Measurements from ENCODE around the gene NME3. TPM values are rescaled to one million over a fixed set of nuclear protein-coding genes. Genes with fewer than 3 reads are reported as not detected.

The NME3 gene
- 45.1 and 50.2 TPM in 2 replicates for total RNA-seq (2012; rRNA removed)

DNA sequence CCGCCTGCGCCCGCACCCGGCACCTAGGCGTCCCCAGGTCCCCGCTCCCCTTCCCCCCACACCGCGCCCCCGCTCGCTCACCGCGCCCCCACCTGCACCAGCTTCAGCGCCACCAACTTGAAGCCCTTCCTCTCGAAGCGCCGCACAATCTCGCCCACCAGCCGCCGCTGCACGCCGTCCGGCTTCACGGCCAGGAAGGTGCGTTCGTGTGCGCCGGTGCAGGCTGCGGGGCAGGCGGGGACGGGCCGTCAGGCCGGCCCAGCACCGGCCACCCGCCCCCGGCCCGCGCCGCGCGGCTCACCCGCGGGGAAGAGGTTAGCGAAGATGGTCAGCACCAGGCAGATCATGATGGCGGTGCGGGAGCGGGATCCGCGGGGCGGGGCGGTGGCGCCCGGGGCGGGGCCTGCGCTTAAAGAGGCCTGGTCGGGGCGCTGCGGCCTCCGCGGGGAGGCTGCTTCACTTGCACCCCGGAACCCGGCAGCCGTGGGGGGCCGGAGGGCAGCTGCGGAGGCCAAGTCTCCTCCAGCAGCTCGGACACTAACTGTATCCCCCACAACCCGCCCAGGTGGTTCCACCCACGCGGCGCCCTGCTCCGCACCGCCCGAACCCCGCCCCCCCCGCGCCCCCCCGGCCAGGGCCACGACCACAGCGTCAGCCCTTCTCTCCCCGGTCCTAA is at the start of gene NME3:
NME3 (minus strand) TSS at position 356 of the 676 bp plus-strand sequence; CDS start at position 347, 9 bp downstream.
- Histone ChIP-seq H3K36me3 (ENCODE audit: insufficient read depth, low read length) (peaks cover 42% of the 10 kb centered on the region), H3K27me3 (ENCODE audit: control insufficient read depth, insufficient read depth, low read length) (no peaks in the 10 kb centered on the region), H3K4me1 (ENCODE audit: control insufficient read depth, insufficient read depth, low read length) (peaks cover 32% of the 10 kb centered on the region), H3K4me3 (ENCODE audit: low read length) (peak within 1 kb of the TSS; percentile 92), H3K4me2 (ENCODE audit: low read length) (peak within 1 kb of the TSS; percentile 85), H3K9ac (ENCODE audit: low read depth, low read length) (peak within 1 kb of the TSS; percentile 98), H3K9me3 (replicated peaks; ENCODE audit: low read length) (no peaks in the 10 kb centered on the region)

DNA sequence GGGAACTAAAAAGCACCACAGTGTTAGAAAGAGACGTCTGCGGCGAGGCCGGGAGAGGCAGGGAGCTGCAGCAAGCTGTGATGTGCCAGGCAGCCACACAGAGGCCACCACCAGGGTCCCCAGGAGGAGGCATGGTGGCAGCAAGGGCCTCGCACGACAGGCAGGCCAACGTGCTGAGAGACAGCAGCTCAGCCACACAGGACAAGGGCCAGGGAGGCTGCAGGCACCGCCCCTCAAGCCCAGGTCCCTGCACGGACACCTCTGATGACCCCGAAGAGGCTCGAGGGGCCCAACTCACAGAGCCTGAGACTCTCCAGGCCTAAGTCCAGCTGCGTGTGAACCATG is 49.6 kb upstream of the NME3 start:
- H3K36me3 ChIP-seq (ENCODE audit: insufficient read depth, low read length) = peaks cover 12% of the 10 kb centered on the region
- H3K9ac ChIP-seq (ENCODE audit: low read depth, low read length) = no peak overlapping the region
- no peak overlapping the region for H3K4me3 ChIP-seq (ENCODE audit: low read length)

DNA sequence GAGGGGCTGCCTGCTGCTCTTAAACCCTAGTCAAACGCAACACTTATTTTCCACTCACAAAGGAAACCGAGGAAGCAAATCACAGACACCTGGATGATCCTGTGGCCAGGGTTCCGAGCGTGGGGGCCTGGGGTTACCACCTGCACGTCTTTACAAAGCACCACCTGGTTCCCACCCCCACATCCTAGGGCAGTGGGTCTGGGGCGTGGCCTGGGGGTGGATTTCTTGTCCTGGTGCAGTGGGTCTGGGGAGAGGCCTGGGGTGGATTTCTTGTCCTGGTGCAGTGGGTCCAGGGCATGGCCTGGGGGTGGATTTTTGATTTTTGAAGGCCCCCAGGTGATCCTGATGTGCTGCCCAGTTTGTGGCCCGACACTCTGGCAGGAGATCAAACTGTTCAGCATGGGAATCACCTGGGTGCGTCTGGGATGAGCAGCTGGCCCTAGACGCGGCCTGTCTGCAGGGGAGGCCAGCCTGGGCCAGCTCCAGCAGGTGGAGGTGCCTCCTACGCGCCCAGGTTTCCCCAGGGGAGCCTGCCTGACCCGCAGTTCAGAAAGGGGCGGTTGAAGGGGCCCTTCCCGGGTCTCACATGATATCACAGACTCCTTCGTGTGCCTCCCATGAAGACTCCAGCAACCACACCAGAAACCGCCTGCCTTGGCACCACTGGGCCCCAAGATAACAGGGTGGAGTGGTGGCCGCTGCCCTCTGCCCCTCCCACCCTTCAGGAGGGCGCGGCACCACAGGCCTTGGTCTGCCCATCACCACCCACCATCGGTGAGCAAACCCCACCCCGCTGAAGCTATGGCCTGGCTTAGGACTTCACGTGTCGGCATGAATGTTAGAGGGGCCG is 49.0 kb upstream of the NME3 start:
- Histone ChIP-seq H3K4me3 (ENCODE audit: low read length) (no peak overlapping the region), H3K27me3 (ENCODE audit: control insufficient read depth, insufficient read depth, low read length) (no peaks in the 10 kb centered on the region), H3K4me2 (ENCODE audit: low read length) (no peak overlapping the region), H3K9ac (ENCODE audit: low read depth, low read length) (no peak overlapping the region), H3K4me1 (ENCODE audit: control insufficient read depth, insufficient read depth, low read length) (no peaks in the 10 kb centered on the region), H3K36me3 (ENCODE audit: insufficient read depth, low read length) (peaks cover 12% of the 10 kb centered on the region), H3K9me3 (replicated peaks; ENCODE audit: low read length) (no peaks in the 10 kb centered on the region)

More for the DNA sequence above, 49.6 kb upstream of the NME3 start:
- peaks cover 5% of the 10 kb centered on the region for H3K4me1 ChIP-seq (ENCODE audit: control insufficient read depth, insufficient read depth, low read length)
- no peaks in the 10 kb centered on the region for H3K9me3 ChIP-seq (replicated peaks; ENCODE audit: low read length)
- H3K27me3 ChIP-seq (ENCODE audit: control insufficient read depth, insufficient read depth, low read length) = no peaks in the 10 kb centered on the region
- H3K4me2 ChIP-seq (ENCODE audit: low read length) = no peak overlapping the region

DNA sequence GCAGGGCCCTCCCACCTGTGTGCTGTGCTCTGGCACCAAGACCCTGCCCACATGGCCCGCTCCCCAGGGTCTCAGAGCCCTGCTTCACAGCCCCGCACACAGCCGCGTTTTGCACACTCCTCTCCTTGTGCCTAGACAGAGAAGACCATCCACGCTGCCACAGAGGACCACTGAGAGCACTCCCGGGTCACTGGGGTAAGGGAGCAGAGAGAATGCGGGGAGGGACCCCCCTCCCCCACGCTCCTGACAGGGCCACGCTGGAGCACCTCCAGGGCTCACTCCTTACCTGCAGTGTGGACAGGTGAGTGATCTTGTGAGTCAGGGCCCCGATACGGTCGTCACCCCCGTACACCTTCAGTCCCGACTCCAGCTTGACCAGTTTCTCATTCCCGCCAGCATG is 48.3 kb upstream of the NME3 start:
- H3K4me3 ChIP-seq (ENCODE audit: low read length) = no peak overlapping the region
- peaks cover 12% of the 10 kb centered on the region for H3K36me3 ChIP-seq (ENCODE audit: insufficient read depth, low read length)
- no peak overlapping the region for H3K9ac ChIP-seq (ENCODE audit: low read depth, low read length)
- no peaks in the 10 kb centered on the region for H3K27me3 ChIP-seq (ENCODE audit: control insufficient read depth, insufficient read depth, low read length)
- no peak overlapping the region for H3K4me2 ChIP-seq (ENCODE audit: low read length)
- H3K4me1 ChIP-seq (ENCODE audit: control insufficient read depth, insufficient read depth, low read length) = no peaks in the 10 kb centered on the region
- no peaks in the 10 kb centered on the region for H3K9me3 ChIP-seq (replicated peaks; ENCODE audit: low read length)

DNA sequence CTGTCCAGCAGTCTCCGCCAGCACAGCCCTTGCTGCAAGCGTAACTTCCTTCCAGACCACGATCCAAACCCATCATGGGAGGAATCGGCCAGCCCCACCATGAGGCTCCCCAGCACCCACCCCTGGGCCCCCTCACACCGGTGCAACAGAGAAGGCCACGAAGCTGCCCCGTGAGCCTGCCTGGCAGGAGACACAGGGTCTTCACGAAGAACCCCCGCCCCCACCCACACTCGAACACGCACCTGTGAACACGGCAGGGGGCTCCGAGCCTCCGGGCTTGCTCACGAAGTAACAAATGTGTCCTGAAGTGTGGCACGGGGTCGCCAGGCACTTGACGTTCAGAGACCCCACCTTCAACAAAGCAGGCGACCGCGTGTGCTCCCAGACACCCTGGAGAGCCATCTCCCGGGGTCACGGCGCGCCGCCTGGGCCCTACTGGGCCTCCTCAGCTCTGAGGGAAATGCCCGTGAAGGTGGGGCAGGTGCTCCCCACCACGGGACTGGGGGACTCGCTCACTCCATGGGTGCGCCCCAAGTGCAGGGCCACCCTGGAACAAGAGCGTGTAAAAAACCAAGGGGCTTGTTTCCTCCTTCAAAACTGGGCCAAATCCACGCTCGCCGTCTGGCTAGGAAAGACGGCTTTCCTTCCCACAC is 47.7 kb upstream of the NME3 start:
- Histone ChIP-seq H3K4me1 (ENCODE audit: control insufficient read depth, insufficient read depth, low read length) (no peaks in the 10 kb centered on the region), H3K9me3 (replicated peaks; ENCODE audit: low read length) (no peaks in the 10 kb centered on the region), H3K9ac (ENCODE audit: low read depth, low read length) (no peak overlapping the region), H3K27me3 (ENCODE audit: control insufficient read depth, insufficient read depth, low read length) (no peaks in the 10 kb centered on the region), H3K36me3 (ENCODE audit: insufficient read depth, low read length) (peaks cover 12% of the 10 kb centered on the region), H3K4me3 (ENCODE audit: low read length) (no peak overlapping the region), H3K4me2 (ENCODE audit: low read length) (no peak overlapping the region)

DNA sequence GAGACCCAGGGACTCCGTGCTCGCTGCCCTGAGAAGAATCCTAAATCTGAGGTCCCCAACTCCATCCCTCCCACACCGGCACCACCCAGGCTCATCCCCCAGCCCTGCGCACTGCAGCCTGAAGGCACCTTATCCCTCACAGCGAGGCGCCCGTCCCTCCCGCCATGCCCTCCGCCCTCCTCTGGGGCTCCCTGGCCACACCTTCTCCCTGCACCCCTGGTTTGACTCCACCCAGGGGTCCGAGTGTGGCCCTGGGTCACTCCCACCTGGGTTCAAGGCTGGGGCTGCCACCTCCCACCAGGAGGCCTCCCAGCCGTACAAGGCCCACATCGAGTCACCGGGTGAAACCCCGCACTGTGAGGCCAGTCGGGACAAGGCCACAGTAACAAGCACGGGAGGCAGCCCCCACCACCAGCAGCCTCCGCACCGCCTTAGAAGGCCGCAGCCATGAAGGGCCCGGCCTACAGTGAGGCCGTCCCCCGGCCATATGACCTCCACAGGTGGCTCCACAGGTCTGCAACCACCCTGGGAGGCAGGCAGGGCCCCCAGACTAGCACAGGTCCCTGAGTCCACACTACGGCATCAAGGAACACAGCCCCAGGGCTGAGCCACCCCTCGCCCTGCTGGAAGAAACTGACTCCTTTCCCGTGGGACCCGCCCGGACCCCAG is 47.0 kb upstream of the NME3 start:
- no peaks in the 10 kb centered on the region for H3K9me3 ChIP-seq (replicated peaks; ENCODE audit: low read length)
- H3K36me3 ChIP-seq (ENCODE audit: insufficient read depth, low read length) = peaks cover 12% of the 10 kb centered on the region
- no peak overlapping the region for H3K9ac ChIP-seq (ENCODE audit: low read depth, low read length)
- no peaks in the 10 kb centered on the region for H3K4me1 ChIP-seq (ENCODE audit: control insufficient read depth, insufficient read depth, low read length)
- no peak overlapping the region for H3K4me3 ChIP-seq (ENCODE audit: low read length)
- no peaks in the 10 kb centered on the region for H3K27me3 ChIP-seq (ENCODE audit: control insufficient read depth, insufficient read depth, low read length)
- H3K4me2 ChIP-seq (ENCODE audit: low read length) = no peak overlapping the region

DNA sequence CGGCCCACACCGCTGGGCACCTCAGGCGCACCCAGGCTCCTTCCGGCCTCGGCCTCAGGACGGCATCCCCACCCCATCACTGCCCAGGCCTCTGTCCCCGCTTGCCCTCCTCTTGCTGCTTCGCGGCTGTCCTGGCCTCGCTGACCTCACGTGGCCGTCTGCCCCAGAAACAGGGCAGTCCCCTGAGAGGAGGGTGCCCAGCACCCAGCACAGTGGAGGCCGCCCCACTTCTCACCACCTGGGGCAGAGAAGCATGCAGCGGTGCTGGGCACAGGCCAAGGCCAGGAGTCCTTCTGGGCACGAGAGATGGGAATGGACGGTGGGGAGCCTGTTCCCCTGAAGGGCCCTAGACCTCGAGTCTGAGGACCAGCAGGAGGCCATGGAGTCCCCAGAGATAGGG is 46.4 kb upstream of the NME3 start:
- Histone ChIP-seq H3K4me1 (ENCODE audit: control insufficient read depth, insufficient read depth, low read length) (peaks cover 5% of the 10 kb centered on the region), H3K36me3 (ENCODE audit: insufficient read depth, low read length) (peaks cover 12% of the 10 kb centered on the region), H3K9me3 (replicated peaks; ENCODE audit: low read length) (no peaks in the 10 kb centered on the region)

DNA sequence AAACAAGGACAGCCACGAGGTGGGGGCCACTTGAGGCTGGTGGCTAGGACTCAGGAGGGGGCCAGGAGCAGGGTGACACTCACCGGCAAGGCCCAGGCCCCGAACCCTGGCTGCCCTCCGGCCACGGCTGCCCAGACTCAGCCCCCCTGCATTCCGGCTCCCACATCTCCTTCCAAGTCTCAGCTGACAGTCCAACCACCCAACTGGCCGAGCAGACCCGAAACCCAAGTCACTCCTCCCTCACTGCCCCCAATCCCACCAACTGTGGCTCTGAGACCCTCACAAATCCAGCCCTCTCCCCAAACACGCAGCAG is 45.9 kb upstream of the NME3 start:
- peaks cover 12% of the 10 kb centered on the region for H3K36me3 ChIP-seq (ENCODE audit: insufficient read depth, low read length)
- H3K4me3 ChIP-seq (ENCODE audit: low read length) = no peak overlapping the region
- H3K9me3 ChIP-seq (replicated peaks; ENCODE audit: low read length) = no peaks in the 10 kb centered on the region
- peaks cover 6% of the 10 kb centered on the region for H3K4me1 ChIP-seq (ENCODE audit: control insufficient read depth, insufficient read depth, low read length)
- H3K27me3 ChIP-seq (ENCODE audit: control insufficient read depth, insufficient read depth, low read length) = no peaks in the 10 kb centered on the region
- no peak overlapping the region for H3K9ac ChIP-seq (ENCODE audit: low read depth, low read length)
- H3K4me2 ChIP-seq (ENCODE audit: low read length) = no peak overlapping the region

More for the DNA sequence above, 46.4 kb upstream of the NME3 start:
- no peak overlapping the region for H3K4me2 ChIP-seq (ENCODE audit: low read length)
- H3K9ac ChIP-seq (ENCODE audit: low read depth, low read length) = no peak overlapping the region
- H3K27me3 ChIP-seq (ENCODE audit: control insufficient read depth, insufficient read depth, low read length) = no peaks in the 10 kb centered on the region
- H3K4me3 ChIP-seq (ENCODE audit: low read length) = no peak overlapping the region

DNA sequence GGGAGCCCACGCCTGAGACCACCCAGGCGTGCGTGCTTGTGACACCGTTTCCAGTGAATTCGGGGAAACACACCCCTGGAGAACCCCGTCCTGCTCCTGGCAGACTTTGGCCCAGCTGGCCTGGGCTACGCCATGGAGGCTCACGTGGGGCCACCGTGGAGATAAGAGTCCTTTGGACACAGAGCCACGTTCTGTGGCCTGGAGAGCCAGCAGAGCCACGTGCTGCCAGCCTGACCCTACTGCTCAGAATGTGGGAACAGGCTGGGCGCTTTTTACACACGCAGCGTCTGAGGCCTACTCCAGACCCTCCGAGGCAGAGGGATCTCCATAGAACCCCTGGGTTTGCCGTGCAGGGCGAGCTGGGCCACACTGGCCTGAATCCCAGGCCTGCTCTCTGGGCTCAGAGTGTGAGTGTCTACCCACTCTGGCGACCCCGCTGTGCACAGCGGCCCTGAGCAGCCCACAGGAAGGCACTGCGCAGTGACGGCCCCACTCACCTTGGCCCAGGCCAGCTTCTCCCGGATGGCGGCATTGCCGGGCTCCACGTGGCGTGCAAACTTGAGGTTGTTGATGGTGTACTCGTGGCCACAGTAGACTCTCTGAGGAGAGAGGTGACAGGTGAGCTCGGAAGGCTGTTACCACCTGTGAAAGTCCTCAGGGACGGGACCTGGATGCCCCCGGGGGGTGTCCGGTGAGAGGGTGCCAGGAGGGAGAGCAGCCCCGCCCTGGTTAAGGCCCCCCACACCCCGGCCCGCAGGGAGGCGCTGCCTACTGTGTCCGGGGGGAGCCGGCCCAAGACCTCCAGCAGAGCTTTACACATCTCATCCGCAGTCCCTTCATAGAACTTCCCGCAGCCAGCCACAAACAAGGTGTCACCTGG is 45.3 kb upstream of the NME3 start:
- H3K4me3 ChIP-seq (ENCODE audit: low read length) = no peak overlapping the region
- H3K36me3 ChIP-seq (ENCODE audit: insufficient read depth, low read length) = peaks cover 12% of the 10 kb centered on the region
- H3K4me2 ChIP-seq (ENCODE audit: low read length) = no peak overlapping the region
- H3K27me3 ChIP-seq (ENCODE audit: control insufficient read depth, insufficient read depth, low read length) = no peaks in the 10 kb centered on the region
- H3K9me3 ChIP-seq (replicated peaks; ENCODE audit: low read length) = no peaks in the 10 kb centered on the region
- H3K9ac ChIP-seq (ENCODE audit: low read depth, low read length) = no peak overlapping the region
- H3K4me1 ChIP-seq (ENCODE audit: control insufficient read depth, insufficient read depth, low read length) = peaks cover 6% of the 10 kb centered on the region

DNA sequence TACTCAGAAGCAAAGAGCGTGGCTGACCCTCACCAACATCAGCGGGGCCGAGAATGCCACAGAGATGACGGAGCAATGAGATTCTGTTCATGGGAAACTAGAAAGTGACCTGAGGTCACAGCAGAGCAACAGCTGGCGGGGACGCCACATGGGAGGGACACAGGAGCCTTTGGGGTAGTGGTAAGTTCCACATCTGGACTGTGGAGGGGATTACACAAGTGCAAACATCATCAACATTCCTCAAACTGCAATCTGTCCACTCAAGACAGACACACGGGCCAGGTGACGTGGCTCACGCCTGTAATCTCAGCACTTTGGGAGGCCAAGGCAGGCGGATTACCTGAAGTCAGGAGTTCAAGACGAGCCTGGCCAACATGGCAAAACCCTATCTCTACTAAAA is 44.1 kb upstream of the NME3 start:
- Histone ChIP-seq H3K4me2 (ENCODE audit: low read length) (no peak overlapping the region), H3K27me3 (ENCODE audit: control insufficient read depth, insufficient read depth, low read length) (no peaks in the 10 kb centered on the region), H3K36me3 (ENCODE audit: insufficient read depth, low read length) (peaks cover 12% of the 10 kb centered on the region), H3K4me1 (ENCODE audit: control insufficient read depth, insufficient read depth, low read length) (peaks cover 6% of the 10 kb centered on the region), H3K9ac (ENCODE audit: low read depth, low read length) (no peak overlapping the region), H3K4me3 (ENCODE audit: low read length) (no peak overlapping the region), H3K9me3 (replicated peaks; ENCODE audit: low read length) (no peaks in the 10 kb centered on the region)

Data from skeletal muscle satellite cell (primary cell).